HG03342 (cell line): ENCODE measurements around the gene BMP2K.
A peak's percentile ranks its signal among the peaks of the same experiment; 100 is the strongest.
"Not testable (repeated sequence)": the region's sequence is repeated elsewhere in the genome, so short reads cannot be mapped to it uniquely, and the experiment has no call there.

Source experiments
- ATAC-seq: cut with Tn5 transposase; IDR thresholded peaks from one replicate; pipeline ENCODE4 v1.9.1; 2021; ENCODE audit warnings: mild to moderate bottlenecking, moderate library complexity; ENCODE audit not compliant: unreplicated experiment

The BMP2K gene

DNA sequence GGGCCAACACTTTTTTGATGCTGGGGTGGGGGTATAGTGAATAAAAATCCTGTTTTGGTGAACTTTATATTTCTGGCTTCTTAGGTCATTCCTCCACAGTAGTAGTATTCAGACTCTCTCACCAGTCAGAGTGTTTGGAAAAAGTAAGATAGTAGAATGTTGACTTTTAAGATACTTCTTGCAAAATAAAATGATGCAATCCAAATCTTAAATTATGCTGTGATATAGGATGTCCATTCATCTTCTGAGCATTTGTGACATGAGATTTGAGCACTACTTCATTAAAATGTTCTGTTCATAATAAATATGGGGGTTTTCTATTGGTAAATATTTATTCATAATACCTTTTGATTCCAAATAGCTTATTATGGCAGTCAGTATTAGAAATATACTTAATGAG lies 70.1 kb downstream of the BMP2K start:
- ATAC-seq, result no peak

GRCh38 chr4:78862314-78862737 lies 86.2 kb downstream of the BMP2K start:
- no peak for ATAC-seq

DNA sequence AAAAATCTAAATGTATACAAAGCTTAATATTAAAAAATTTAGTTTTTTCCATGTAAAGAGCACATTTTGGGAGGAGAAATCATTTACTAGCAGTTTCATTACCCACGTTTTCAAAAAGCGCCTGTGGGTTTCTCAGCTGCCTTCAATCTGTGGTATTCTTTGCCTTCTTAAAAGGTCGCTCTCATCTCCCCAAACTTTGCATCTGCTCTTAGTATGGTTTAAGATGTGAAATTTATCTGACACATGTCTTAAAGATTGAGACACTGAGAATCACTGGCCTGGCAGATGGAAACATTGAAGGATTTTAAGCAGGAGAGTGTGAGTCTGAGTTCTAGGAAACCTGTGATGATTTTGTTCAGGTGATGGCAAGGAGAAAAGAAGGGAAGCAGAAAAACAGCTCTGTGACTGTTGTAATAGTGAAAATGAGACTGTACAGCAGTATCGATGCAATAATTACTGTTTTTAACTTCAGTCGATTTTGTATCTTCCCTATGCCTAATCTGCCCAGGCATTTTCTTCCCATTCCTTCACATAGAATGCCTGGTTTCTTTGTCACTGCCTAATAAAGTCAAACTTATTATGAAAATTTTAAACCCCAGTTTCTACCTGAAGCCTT lies 87.2 kb downstream of the BMP2K start:
- peak; percentile 49 for ATAC-seq

DNA sequence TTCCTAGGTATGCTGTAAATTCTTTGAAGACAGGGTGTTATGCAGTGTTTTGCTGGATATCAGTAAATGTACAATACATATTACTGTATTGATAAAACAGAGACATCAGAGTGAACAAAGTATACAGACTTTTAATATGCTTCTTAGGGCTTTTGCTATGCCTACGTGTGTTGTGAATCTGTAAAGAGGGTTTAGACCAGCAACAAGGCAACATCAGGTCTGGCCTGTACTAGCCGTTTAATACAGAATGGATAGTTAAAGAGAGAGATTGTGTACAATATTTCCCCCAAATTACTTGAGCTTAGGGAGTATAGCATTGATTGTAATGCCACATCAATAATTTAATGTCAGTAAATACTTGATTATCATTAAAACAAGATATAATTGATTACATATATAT lies 87.8 kb downstream of the BMP2K start:
- no peak for ATAC-seq

DNA sequence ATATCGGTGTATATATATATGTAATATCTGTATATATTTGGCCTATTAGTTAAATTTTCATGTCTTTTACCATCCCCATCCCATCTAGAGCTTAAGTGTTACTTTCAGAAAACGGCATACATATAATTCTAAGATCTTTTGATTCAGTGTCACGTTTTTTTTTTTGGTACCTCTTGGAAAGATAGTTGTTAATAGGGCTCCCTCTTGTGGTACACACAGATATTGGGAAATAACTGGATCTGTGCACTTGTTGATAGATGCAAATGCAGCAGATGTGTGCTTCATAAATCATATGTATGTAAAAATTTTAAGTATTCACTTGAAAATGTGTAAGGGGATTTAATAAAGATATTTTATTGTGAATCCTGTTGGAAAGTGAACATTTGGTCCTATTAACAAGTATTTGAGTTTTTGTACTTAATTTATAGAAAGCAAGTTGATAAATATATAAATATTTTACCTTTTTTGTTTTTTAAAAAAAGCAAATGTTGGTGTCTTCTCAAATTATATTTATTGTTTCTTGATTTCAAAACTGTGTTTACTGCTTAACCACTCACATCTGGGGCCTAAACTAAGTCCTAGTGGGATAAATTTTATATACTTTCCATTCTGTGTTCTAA lies 88.4 kb downstream of the BMP2K start:
- ATAC-seq, result peak; percentile 65

- ATAC-seq, result no peak
Measured at GRCh38 chr4:78865451-78865850, 89.3 kb downstream of the BMP2K start.

DNA sequence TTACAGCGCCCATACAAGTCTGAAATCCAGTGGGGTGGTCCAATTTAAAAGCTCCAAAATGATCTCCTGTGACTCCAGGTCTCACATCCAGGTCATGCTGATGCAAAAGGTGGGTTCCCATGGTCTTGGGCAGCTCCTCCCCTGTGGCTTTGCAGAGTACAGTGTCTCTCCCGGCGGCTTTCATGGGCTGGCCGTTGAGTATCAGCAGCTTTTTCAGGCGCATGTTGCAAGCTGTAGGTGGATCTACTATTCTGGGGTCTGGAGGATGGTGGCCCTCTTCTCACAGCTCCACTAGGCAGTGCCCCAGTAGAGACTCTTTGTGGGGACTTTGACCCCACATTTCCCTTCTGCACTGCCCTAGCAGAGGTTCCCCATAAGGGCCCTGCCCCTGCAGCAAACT lies 92.6 kb downstream of the BMP2K start:
- not testable (repeated sequence) for ATAC-seq

- ATAC-seq, result no peak
Measured at GRCh38 chr4:78870056-78870455, 93.9 kb downstream of the BMP2K start.

- ATAC-seq, result no peak
Measured at GRCh38 chr4:78876568-78877320, 100.6 kb downstream of the BMP2K start.

GRCh38 chr4:78878031-78878430 lies 101.9 kb downstream of the BMP2K start:
- no peak for ATAC-seq

GRCh38 chr4:78880874-78881492 lies 104.8 kb downstream of the BMP2K start:
- ATAC-seq, result no peak

GRCh38 chr4:78885598-78885997 lies 109.4 kb downstream of the BMP2K start:
- no peak for ATAC-seq

DNA sequence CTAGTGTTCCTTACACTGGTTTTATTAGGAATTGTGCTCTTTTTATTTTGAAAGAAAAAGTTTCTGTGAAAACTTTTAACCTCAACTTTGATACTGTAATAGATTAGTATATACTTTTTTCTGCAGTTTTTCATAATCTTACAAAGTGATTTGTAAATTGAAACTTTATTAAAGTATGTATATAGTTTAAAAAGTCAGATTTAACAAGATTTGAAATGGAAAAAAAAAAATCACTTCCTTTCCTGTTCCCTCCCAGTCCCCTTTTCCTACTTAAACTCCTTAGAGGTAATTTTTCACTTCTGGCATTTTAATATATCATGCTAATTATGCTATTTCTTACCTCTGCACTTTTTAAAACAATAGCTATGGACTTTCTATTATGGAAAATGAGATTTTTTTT lies 113.8 kb downstream of the BMP2K start:
- no peak for ATAC-seq

DNA sequence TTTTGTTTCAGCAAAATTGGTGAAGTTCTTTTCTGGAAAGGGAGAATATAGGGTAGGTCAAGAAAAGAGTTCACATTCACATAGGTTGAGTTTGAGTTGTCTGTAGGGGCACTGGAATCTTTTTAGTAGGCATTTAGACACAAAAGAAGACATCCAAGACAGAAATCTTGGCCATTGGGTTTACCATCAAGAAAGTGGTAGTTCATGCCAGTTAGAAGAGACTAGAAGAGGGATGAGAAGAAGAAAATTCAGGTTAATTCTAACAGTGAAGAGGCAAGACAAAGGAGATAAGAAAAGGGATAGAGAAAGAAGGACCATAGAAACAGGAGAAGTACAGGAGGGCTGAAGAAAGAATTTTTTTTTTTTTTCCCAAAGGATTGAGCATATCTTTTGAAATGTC lies 123.2 kb downstream of the BMP2K start:
- no peak for ATAC-seq

DNA sequence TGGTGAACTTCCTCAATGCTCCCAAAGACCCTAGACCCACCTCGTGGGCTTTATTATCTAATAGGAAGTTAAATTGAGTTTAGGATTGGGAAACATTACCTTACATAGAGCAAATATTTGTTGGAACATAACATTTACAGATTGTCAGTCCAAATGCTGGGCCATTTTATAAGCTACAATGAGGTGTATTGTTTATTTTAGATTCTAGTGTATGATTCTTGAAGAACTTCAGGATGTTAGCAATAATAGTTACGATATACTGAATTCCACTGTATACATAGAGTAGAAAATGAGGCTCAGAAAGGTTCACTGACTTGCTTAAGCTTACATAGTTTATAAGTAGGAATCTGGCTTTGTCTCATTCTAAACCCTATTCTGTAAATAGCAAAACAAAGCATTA lies 125.7 kb downstream of the BMP2K start:
- ATAC-seq, result no peak

GRCh38 chr4:78902298-78902697 lies 126.1 kb downstream of the BMP2K start:
- no peak for ATAC-seq

DNA sequence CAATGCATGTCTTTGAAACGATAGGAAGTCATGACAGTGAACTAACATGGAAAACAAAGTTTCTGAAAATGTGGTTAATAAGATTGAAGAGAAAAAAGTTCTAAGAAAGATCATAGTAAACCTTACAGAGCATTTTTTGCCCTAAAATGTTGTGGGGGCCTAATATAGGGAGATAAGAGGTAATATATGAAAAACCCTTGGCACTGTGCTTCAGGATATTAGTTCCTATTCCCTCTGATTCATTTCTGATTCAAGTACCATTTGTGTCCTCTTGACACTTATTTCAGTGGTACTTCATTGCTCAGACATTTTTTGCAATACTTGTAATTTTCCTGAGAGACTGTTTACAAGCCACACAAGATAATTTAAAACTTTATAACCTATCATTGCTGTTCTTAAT lies 128.0 kb downstream of the BMP2K start:
- no peak for ATAC-seq

- no peak for ATAC-seq
Measured at GRCh38 chr4:78907638-78908037, 131.5 kb downstream of the BMP2K start.

- not testable (repeated sequence) for ATAC-seq
Measured at GRCh38 chr4:78908974-78909373, 132.8 kb downstream of the BMP2K start.

GRCh38 chr4:78910612-78911011 lies 134.5 kb downstream of the BMP2K start:
- ATAC-seq, result no peak

DNA sequence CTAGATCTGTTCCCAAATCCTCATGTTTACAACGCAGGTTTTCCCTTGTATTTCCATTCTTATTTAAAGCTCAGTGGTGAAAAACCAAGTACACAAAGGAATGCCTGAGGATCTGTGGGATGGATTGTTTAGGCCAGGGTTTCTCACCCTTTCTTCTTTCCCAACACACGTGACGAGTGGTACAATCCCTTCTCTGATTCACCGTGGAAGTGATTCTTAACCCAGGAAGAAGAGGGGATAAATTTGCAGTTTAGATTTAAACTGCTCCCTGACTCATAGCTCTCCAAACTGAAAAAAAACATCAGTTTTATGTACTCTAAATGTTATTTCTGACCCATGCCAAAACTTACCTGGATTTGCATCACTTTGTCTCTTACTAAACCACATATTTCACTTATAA lies 146.1 kb downstream of the BMP2K start:
- ATAC-seq, result no peak
